GM23338 (cell line): ENCODE data around the gene RDH12.

Source experiments
- CTCF ChIP-seq, 2 experiments: fragments of 200-600 bp in 1 of 2; sonication (generic) in 1 of 2; conservative IDR thresholded peaks; 2 replicates each; pipeline versions ENCODE4 v1.5.1 to v1.6.1; 2016 to 2017; ENCODE audit warnings: antibody characterized with exemption in 2 of 2, low read depth in 2 of 2, mild to moderate bottlenecking in 2 of 2, moderate library complexity in 1 of 2
- EZH2 ChIP-seq: fragments of 200-600 bp; sonication (generic); IDR thresholded peaks from one replicate; pipeline ENCODE4 v1.8.0; 2017; ENCODE audit warnings: antibody characterized with exemption, mild to moderate bottlenecking, low read depth; ENCODE audit not compliant: unreplicated experiment
- EZH2phosphoT487 ChIP-seq: fragments of 200-600 bp; sonication (generic); IDR thresholded peaks from one replicate; pipeline ENCODE4 v1.8.1; 2018; ENCODE audit warnings: antibody characterized with exemption; ENCODE audit not compliant: unreplicated experiment
- POLR2AphosphoS5 ChIP-seq: IDR thresholded peaks from 2 replicates; pipeline ENCODE4 v1.6.1; 2016; ENCODE audit warnings: antibody characterized with exemption, low read depth
- REST ChIP-seq: IDR thresholded peaks from one replicate; pipeline ENCODE4 v1.6.1; 2018; ENCODE audit warnings: antibody characterized with exemption; ENCODE audit not compliant: unreplicated experiment

GRCh38 chr14:67722293-67722692 lies 20.6 kb downstream of the RDH12 start:
- TF ChIP-seq CTCF (conservative IDR thresholded peaks at IDR 0.05; ENCODE audit: low read depth in 2 of 2) (no peak), EZH2 (no peak), POLR2AphosphoS5 (no peak), REST (no peak), EZH2phosphoT487 (no peak)
